ENCODE results near the gene IQSEC3. TPM values are rescaled to one million over a fixed set of nuclear protein-coding genes. Genes with fewer than 3 reads are reported as not detected.
"Not testable (repeated sequence)": the region's sequence is repeated elsewhere in the genome, so short reads cannot be mapped to it uniquely, and the experiment has no call there.

The IQSEC3 gene
- total RNA-seq, 1 experiment from 2014 or later, result not detected

DNA sequence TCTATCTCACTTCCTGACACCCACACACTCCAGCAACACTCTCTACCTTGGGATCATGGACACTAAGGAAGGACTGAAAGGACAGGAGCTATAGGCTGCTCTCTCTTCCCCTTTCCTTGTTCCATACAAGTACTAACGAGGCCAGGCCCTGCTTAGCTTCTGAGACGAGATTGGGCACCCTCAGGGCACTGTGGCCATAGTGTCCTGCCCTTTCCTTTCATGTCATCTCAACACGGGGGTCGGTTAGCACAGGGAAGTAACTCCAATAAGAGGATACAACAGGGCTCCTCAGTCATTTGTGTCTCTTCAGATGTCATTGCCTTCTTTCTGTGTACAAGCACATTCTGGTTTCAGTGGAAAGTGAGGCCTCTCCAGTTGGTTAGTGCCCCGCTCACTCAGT is 15.5 kb upstream of the IQSEC3 start:
- BruUV-seq (replicated peaks); H3K9me3 ChIP-seq (ENCODE audit: low read depth, low read length, poor library complexity, severe bottlenecking); H3K27ac ChIP-seq (ENCODE audit: low read depth, low read length, poor library complexity, severe bottlenecking); intact Hi-C loops (cut with micrococcal nuclease; ENCODE audit: unreplicated experiment); DNase-seq (ENCODE audit: low spot score); H3K4me3 ChIP-seq (ENCODE audit: low read depth, low read length, poor library complexity, severe bottlenecking); H3K36me3 ChIP-seq (ENCODE audit: insufficient read depth, low read length, poor library complexity, severe bottlenecking); POLR2A ChIA-PET (ENCODE audit: low non-redundant PET); H3K4me1 ChIP-seq (ENCODE audit: insufficient read depth, low read length, poor library complexity, severe bottlenecking); CTCF ChIA-PET: not testable (repeated sequence)
- H3K27me3 ChIP-seq (replicated peaks; ENCODE audit: insufficient read depth, low read depth, low read length, poor library complexity), result peaks cover 31% of the 10 kb centered on the region

DNA sequence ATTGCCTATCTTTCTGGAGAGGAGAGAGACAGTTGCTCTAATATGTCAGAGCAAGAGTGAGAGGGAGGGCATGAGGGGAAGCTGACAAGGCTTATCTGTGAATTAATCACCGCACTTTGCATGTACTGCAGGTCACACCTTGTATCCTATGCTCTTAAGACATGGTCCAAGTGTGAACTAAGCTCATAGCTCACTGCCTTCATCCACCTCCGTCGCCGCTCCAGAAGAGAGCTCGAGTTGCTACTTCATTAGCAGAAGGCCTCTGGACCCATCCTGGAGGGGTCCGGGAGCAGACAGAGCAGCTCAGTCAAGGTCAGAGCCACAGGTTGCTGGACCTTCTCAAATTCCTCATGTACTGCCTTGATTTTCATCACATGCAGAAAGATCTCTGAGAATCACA is 14.6 kb upstream of the IQSEC3 start:
- BruUV-seq (replicated peaks); H3K4me3 ChIP-seq (ENCODE audit: low read depth, low read length, poor library complexity, severe bottlenecking); H3K27ac ChIP-seq (ENCODE audit: low read depth, low read length, poor library complexity, severe bottlenecking); CTCF ChIA-PET; H3K9me3 ChIP-seq (ENCODE audit: low read depth, low read length, poor library complexity, severe bottlenecking); DNase-seq (ENCODE audit: low spot score); POLR2A ChIA-PET (ENCODE audit: low non-redundant PET); H3K4me1 ChIP-seq (ENCODE audit: insufficient read depth, low read length, poor library complexity, severe bottlenecking); intact Hi-C loops (cut with micrococcal nuclease; ENCODE audit: unreplicated experiment); H3K36me3 ChIP-seq (ENCODE audit: insufficient read depth, low read length, poor library complexity, severe bottlenecking): not testable (repeated sequence)
- H3K27me3 ChIP-seq (replicated peaks; ENCODE audit: insufficient read depth, low read depth, low read length, poor library complexity), result peaks cover 39% of the 10 kb centered on the region

DNA sequence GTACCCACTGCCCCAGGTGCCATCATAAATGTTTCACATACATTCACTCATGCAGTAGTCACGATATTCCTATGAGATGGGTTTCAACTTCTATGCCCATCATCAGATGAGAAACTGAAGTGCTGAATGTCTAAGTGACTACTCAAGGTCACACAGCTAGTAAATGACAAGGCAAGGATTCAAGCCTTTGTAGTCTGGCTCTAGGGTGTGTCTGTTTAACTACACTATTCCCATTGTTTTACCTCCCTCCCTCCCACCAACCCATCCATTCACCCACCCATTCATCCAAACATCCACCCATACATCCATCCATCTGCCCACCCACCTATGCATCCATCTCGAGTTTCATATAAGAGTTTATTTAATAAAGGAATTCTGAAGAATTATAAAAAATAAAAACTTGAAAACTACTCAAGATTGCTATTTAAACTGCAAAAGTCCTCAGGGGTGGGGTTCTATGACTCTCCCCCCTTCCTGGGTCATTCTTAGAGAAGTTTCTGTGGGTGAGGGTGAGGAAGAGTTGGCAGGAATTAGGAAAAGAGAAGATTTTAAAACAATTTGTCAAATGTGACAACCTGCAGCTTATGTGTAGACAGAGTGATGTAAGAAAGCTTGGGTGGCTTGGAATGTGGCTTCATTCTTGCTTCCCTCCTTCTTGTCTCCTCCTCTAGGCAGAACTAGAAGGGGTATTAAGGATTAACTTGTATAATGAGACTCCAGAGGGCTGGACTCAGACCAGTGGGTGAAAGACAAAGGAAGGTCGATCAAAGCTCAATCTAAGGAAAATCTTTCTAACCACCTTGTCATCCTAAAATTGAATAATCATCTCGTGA is 13.4 kb upstream of the IQSEC3 start:
- BruUV-seq (replicated peaks); H3K4me1 ChIP-seq (ENCODE audit: insufficient read depth, low read length, poor library complexity, severe bottlenecking); CTCF ChIA-PET; H3K36me3 ChIP-seq (ENCODE audit: insufficient read depth, low read length, poor library complexity, severe bottlenecking); H3K27ac ChIP-seq (ENCODE audit: low read depth, low read length, poor library complexity, severe bottlenecking); POLR2A ChIA-PET (ENCODE audit: low non-redundant PET); H3K4me3 ChIP-seq (ENCODE audit: low read depth, low read length, poor library complexity, severe bottlenecking); intact Hi-C loops (cut with micrococcal nuclease; ENCODE audit: unreplicated experiment); DNase-seq (ENCODE audit: low spot score); H3K9me3 ChIP-seq (ENCODE audit: low read depth, low read length, poor library complexity, severe bottlenecking): not testable (repeated sequence)
- peaks cover 51% of the 10 kb centered on the region for H3K27me3 ChIP-seq (replicated peaks; ENCODE audit: insufficient read depth, low read depth, low read length, poor library complexity)

DNA sequence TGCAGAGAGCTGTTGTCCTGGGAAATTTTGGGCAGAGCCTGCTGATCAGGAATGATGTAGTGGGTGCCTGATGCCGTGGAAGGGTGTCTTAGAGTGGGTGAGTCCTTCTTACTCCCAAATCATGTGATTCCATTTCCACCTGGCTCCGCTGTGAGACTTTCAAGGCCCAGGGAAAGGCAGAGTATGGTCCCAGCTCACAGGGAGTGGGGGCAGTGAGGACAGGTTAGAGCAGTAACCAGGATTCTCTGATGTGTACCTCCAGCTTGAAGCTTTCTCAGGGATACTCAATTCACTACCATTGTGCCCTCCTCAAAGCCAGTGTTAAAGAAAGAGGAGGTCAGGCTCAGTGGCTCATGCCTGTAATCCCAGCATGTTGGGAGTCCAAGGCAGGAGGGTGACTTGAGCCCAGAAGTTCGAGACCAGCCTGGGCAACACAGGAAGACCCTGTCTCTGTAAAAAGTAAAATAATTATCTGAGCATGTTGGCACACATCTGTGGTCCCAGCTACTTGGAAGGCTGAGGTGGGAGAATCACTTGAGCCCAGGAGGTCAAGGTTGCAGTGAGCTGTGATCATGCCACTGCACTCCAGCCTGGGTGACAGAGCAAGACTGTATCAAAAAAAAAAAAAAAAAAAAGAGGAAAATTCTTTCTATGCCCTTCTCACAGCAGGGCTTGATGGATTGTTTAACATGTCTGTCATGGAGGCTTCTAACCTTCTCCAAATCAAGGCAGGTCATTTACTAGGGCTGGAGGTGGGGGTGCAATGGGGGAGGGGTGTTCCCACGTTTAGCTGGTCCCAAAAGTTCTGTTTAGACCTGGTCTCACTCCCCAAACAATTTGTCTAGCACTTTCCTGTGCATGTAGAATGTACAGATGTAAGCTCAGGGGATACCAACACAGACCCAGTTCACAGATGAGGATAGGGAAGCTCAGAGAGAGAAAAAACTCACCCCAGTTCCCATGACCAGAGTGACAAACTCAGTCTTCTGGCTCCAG is 12.5 kb upstream of the IQSEC3 start:
- no peak for DNase-seq (ENCODE audit: low spot score)
- H3K27me3 ChIP-seq (replicated peaks; ENCODE audit: insufficient read depth, low read depth, low read length, poor library complexity), result peaks cover 58% of the 10 kb centered on the region
- no peak overlapping the region for H3K4me3 ChIP-seq (ENCODE audit: low read depth, low read length, poor library complexity, severe bottlenecking)
- no peaks in the 10 kb centered on the region for H3K9me3 ChIP-seq (ENCODE audit: low read depth, low read length, poor library complexity, severe bottlenecking)
- CTCF ChIA-PET, result no interaction called here
- H3K27ac ChIP-seq (ENCODE audit: low read depth, low read length, poor library complexity, severe bottlenecking), result no peak overlapping the region
- no peaks in the 10 kb centered on the region for H3K36me3 ChIP-seq (ENCODE audit: insufficient read depth, low read length, poor library complexity, severe bottlenecking)
- BruUV-seq (replicated peaks), result no TSS peak
- POLR2A ChIA-PET (ENCODE audit: low non-redundant PET), result no interaction called here
- TF ChIP-seq, protein P1, sequence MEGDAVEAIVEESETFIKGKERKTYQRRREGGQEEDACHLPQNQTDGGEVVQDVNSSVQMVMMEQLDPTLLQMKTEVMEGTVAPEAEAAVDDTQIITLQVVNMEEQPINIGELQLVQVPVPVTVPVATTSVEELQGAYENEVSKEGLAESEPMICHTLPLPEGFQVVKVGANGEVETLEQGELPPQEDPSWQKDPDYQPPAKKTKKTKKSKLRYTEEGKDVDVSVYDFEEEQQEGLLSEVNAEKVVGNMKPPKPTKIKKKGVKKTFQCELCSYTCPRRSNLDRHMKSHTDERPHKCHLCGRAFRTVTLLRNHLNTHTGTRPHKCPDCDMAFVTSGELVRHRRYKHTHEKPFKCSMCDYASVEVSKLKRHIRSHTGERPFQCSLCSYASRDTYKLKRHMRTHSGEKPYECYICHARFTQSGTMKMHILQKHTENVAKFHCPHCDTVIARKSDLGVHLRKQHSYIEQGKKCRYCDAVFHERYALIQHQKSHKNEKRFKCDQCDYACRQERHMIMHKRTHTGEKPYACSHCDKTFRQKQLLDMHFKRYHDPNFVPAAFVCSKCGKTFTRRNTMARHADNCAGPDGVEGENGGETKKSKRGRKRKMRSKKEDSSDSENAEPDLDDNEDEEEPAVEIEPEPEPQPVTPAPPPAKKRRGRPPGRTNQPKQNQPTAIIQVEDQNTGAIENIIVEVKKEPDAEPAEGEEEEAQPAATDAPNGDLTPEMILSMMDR (conservative IDR thresholded peaks at IDR 0.05; ENCODE audit: low read depth, low read length), result no peak
- TF ChIP-seq EZH2 (IDR thresholded peaks at IDR 0.05; ENCODE audit: borderline replicate concordance, low read depth, low read length, poor library complexity, severe bottlenecking), result no peak
- H3K4me1 ChIP-seq (ENCODE audit: insufficient read depth, low read length, poor library complexity, severe bottlenecking), result no peaks in the 10 kb centered on the region
- intact Hi-C loops (cut with micrococcal nuclease; ENCODE audit: unreplicated experiment), result no loop called here

All from A673 (cell line).